8988T (cell line): ENCODE measurements around the gene CFAP161.
"Not testable (repeated sequence)": the region's sequence is repeated elsewhere in the genome, so short reads cannot be mapped to it uniquely, and the experiment has no call there.

Source experiments
- DNase-seq: peaks from one replicate; pipeline ENCODE4 v3.0.0; 2011

Gene CFAP161

GRCh38 chr15:81108427-81108826 is 25.6 kb upstream of the CFAP161 start:
- no peak for DNase-seq

GRCh38 chr15:81111018-81111417 is 23.1 kb upstream of the CFAP161 start:
- no peak for DNase-seq

- no peak for DNase-seq
Measured at GRCh38 chr15:81111510-81112470, 22.3 kb upstream of the CFAP161 start.

GRCh38 chr15:81113204-81113657 is 20.8 kb upstream of the CFAP161 start:
- no peak for DNase-seq

GRCh38 chr15:81113861-81114291 is 20.2 kb upstream of the CFAP161 start:
- no peak for DNase-seq

- DNase-seq, result no peak
Measured at GRCh38 chr15:81115054-81115939, 18.8 kb upstream of the CFAP161 start.

GRCh38 chr15:81117136-81117535 is 16.9 kb upstream of the CFAP161 start:
- DNase-seq, result no peak

- no peak for DNase-seq
Measured at GRCh38 chr15:81117581-81117980, 16.5 kb upstream of the CFAP161 start.

- DNase-seq, result no peak
Measured at GRCh38 chr15:81118361-81118760, 15.7 kb upstream of the CFAP161 start.

GRCh38 chr15:81120069-81120468 is 14.0 kb upstream of the CFAP161 start:
- DNase-seq, result no peak

GRCh38 chr15:81126892-81127291 is 7.2 kb upstream of the CFAP161 start:
- DNase-seq, result no peak

GRCh38 chr15:81141478-81141877 is 7.4 kb downstream of the CFAP161 start:
- DNase-seq, result not testable (repeated sequence)

GRCh38 chr15:81146006-81146405 is 11.9 kb downstream of the CFAP161 start:
- no peak for DNase-seq

- DNase-seq, result no peak
Measured at GRCh38 chr15:81146466-81146865, 12.4 kb downstream of the CFAP161 start.

GRCh38 chr15:81151389-81151788 is 17.3 kb downstream of the CFAP161 start:
- no peak for DNase-seq

GRCh38 chr15:81152339-81152738 is 18.3 kb downstream of the CFAP161 start:
- DNase-seq, result no peak

GRCh38 chr15:81152799-81153198 is 18.7 kb downstream of the CFAP161 start:
- no peak for DNase-seq

GRCh38 chr15:81155375-81156218 is 21.5 kb downstream of the CFAP161 start:
- no peak for DNase-seq

GRCh38 chr15:81156324-81156723 is 22.3 kb downstream of the CFAP161 start:
- no peak for DNase-seq

GRCh38 chr15:81157195-81157938 is 23.3 kb downstream of the CFAP161 start:
- DNase-seq, result no peak

- DNase-seq, result no peak
Measured at GRCh38 chr15:81157939-81158223, 23.8 kb downstream of the CFAP161 start.

GRCh38 chr15:81158561-81158960 is 24.5 kb downstream of the CFAP161 start:
- not testable (repeated sequence) for DNase-seq
